Fibroblast of lung (primary cell): Measurements from ENCODE around the gene KIF2B. TPM values are rescaled to one million over a fixed set of nuclear protein-coding genes. Genes with fewer than 3 reads are reported as not detected.

Source experiments
- DNase-seq, 2 donors: peaks; one replicate each; pipeline versions ENCODE4 v3.0.0 to v3.0.0-alpha.2; 2010; ENCODE audit warnings: low read depth in 2 of 2
- H2AFZ ChIP-seq: 2 replicates; pipeline ENCODE4 v1.5.1; 2012; ENCODE audit warnings: low read length, control low read depth, inconsistent platforms
- H3K27ac ChIP-seq: 2 replicates; pipeline ENCODE4 v1.5.1; 2011; ENCODE audit warnings: low read length, control low read depth; ENCODE audit not compliant: insufficient read depth
- H3K27me3 ChIP-seq: 2 replicates; pipeline ENCODE4 v1.5.1; 2011; ENCODE audit warnings: mild to moderate bottlenecking, low read length; ENCODE audit not compliant: control insufficient read depth, insufficient read depth
- H3K36me3 ChIP-seq: 2 replicates; pipeline ENCODE4 v1.5.1; 2011; ENCODE audit warnings: low read length; ENCODE audit not compliant: control insufficient read depth, insufficient read depth
- H3K4me1 ChIP-seq: 2 replicates; pipeline ENCODE4 v1.5.1; 2011; ENCODE audit warnings: low read length; ENCODE audit not compliant: control insufficient read depth, insufficient read depth; ENCODE audit errors: extremely low read depth
- H3K4me2 ChIP-seq: 2 replicates; pipeline ENCODE4 v1.5.1; 2011; ENCODE audit warnings: low read length, control low read depth; ENCODE audit not compliant: insufficient read depth; ENCODE audit errors: extremely low read depth
- H3K4me3 ChIP-seq, 4 experiments: fragments of 200-600 bp in 1 of 4; sonication (generic) in 1 of 4; replicated peaks in 1 of 4; 2 replicates each; pipeline ENCODE4 v1.5.1; 2011 to 2016; ENCODE audit warnings: low read length in 4 of 4, low read depth in 3 of 4, mild to moderate bottlenecking in 3 of 4, control low read depth in 2 of 4, inconsistent platforms in 1 of 4, mixed read lengths in 1 of 4; ENCODE audit not compliant: insufficient read depth in 1 of 4; ENCODE audit errors: control extremely low read depth in 1 of 4
- H3K79me2 ChIP-seq: 2 replicates; pipeline ENCODE4 v1.5.1; 2012; ENCODE audit warnings: mild to moderate bottlenecking, low read length, inconsistent platforms; ENCODE audit not compliant: control insufficient read depth, insufficient read depth
- H3K9ac ChIP-seq: 2 replicates; pipeline ENCODE4 v1.5.1; 2011; ENCODE audit warnings: mild to moderate bottlenecking, low read length, control low read depth; ENCODE audit not compliant: insufficient read depth
- H3K9me3 ChIP-seq: 2 replicates; pipeline ENCODE4 v1.5.1; 2012; ENCODE audit warnings: low read depth, low read length; ENCODE audit not compliant: control insufficient read depth, insufficient read depth
- H4K20me1 ChIP-seq: 2 replicates; pipeline ENCODE4 v1.5.1; 2011; ENCODE audit warnings: low read length; ENCODE audit not compliant: control insufficient read depth, insufficient read depth; ENCODE audit errors: extremely low read depth
- EZH2 ChIP-seq: IDR thresholded peaks from 2 replicates; pipeline ENCODE4 v1.5.1; 2012; ENCODE audit warnings: low read length, control low read depth, mild to moderate bottlenecking; ENCODE audit errors: missing control alignments
- polyA minus RNA-seq: library from RNA; depleted of rRNA, polyadenylated mRNA; stranded (reverse); fragments of >200 nt; gene quantifications from 2 replicates; pipeline ENCODE4 v1.2.3, GENCODE V29; 2011; ENCODE audit warnings: low replicate concordance
- polyA plus RNA-seq, 2 donors: library from polyadenylated mRNA; depleted of rRNA in 1 of 2; stranded (reverse) in 1 of 2; unstranded in 1 of 2; fragments of >200 nt; gene quantifications; 2 replicates each; pipeline ENCODE4 v1.2.1, GENCODE V29; 2011 to 2012; ENCODE audit warnings: missing spikeins in 1 of 2
- total RNA-seq: library from RNA; depleted of rRNA; stranded (reverse); fragments of >200 nt; gene quantifications from 2 replicates; pipeline ENCODE4 v1.2.1, GENCODE V29; 2014
- TF ChIP-seq, protein P1 (sequence below), 2 donors: IDR thresholded peaks in 1 of 2; conservative IDR thresholded peaks in 1 of 2; 1 replicate in 1 of 2; 2 replicates in 1 of 2; pipeline ENCODE4 v1.5.1; 2011 to 2012; ENCODE audit warnings: low read length in 2 of 2, control low read depth in 1 of 2, inconsistent platforms in 1 of 2, low read depth in 1 of 2, mild to moderate bottlenecking in 1 of 2

KIF2B gene, protein sequence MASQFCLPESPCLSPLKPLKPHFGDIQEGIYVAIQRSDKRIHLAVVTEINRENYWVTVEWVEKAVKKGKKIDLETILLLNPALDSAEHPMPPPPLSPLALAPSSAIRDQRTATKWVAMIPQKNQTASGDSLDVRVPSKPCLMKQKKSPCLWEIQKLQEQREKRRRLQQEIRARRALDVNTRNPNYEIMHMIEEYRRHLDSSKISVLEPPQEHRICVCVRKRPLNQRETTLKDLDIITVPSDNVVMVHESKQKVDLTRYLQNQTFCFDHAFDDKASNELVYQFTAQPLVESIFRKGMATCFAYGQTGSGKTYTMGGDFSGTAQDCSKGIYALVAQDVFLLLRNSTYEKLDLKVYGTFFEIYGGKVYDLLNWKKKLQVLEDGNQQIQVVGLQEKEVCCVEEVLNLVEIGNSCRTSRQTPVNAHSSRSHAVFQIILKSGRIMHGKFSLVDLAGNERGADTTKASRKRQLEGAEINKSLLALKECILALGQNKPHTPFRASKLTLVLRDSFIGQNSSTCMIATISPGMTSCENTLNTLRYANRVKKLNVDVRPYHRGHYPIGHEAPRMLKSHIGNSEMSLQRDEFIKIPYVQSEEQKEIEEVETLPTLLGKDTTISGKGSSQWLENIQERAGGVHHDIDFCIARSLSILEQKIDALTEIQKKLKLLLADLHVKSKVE
- total RNA-seq (not detected in 2 replicates), polyA plus RNA-seq (not detected in 2 replicates), polyA minus RNA-seq (not detected in 2 replicates)
- not detected in 2 replicates for polyA plus RNA-seq (2012)

GRCh38 chr17:53822764-53823163, at the start of gene KIF2B:
Gene KIF2B (plus strand): TSS chr17:53822927. CDS start chr17:53823034, 107 bp downstream.
- Histone ChIP-seq H2AFZ (no peak within 1 kb of the TSS), H3K36me3 (no peaks in the 10 kb centered on the region), H3K9me3 (no peaks in the 10 kb centered on the region), H3K4me2 (no peak within 1 kb of the TSS), H3K79me2 (no peaks in the 10 kb centered on the region), H3K4me3 (no peak within 1 kb of the TSS), H3K9ac (no peak within 1 kb of the TSS), H3K27ac (no peak within 1 kb of the TSS), H4K20me1 (no peaks in the 10 kb centered on the region), H3K27me3 (no peaks in the 10 kb centered on the region), H3K4me1 (no peaks in the 10 kb centered on the region)
- TF ChIP-seq, protein P1, sequence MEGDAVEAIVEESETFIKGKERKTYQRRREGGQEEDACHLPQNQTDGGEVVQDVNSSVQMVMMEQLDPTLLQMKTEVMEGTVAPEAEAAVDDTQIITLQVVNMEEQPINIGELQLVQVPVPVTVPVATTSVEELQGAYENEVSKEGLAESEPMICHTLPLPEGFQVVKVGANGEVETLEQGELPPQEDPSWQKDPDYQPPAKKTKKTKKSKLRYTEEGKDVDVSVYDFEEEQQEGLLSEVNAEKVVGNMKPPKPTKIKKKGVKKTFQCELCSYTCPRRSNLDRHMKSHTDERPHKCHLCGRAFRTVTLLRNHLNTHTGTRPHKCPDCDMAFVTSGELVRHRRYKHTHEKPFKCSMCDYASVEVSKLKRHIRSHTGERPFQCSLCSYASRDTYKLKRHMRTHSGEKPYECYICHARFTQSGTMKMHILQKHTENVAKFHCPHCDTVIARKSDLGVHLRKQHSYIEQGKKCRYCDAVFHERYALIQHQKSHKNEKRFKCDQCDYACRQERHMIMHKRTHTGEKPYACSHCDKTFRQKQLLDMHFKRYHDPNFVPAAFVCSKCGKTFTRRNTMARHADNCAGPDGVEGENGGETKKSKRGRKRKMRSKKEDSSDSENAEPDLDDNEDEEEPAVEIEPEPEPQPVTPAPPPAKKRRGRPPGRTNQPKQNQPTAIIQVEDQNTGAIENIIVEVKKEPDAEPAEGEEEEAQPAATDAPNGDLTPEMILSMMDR (conservative IDR thresholded peaks at IDR 0.05 in 1 of 2, IDR thresholded peaks at IDR 0.05 in 1 of 2; ENCODE audit: low read depth in 1 of 2, low read length in 2 of 2) = no peak
- no peak for TF ChIP-seq EZH2
- no peak for DNase-seq

GRCh38 chr17:53780320-53780719, 42.4 kb upstream of the KIF2B start:
- TF ChIP-seq, protein P1 (conservative IDR thresholded peaks at IDR 0.05 in 1 of 2, IDR thresholded peaks at IDR 0.05 in 1 of 2; ENCODE audit: low read depth in 1 of 2, low read length in 2 of 2) = no peak
- TF ChIP-seq EZH2 = no peak

GRCh38 chr17:53791551-53791950, 31.2 kb upstream of the KIF2B start:
- no peak for TF ChIP-seq EZH2
- TF ChIP-seq, protein P1 (conservative IDR thresholded peaks at IDR 0.05 in 1 of 2, IDR thresholded peaks at IDR 0.05 in 1 of 2; ENCODE audit: low read depth in 1 of 2, low read length in 2 of 2) = no peak
- Histone ChIP-seq H3K36me3 (no peaks in the 10 kb centered on the region), H3K27ac (no peak overlapping the region), H3K4me3 (no peak overlapping the region), H3K79me2 (no peaks in the 10 kb centered on the region), H3K27me3 (no peaks in the 10 kb centered on the region), H2AFZ (no peak overlapping the region), H3K9me3 (no peaks in the 10 kb centered on the region), H3K4me2 (no peak overlapping the region), H3K9ac (no peak overlapping the region), H4K20me1 (no peaks in the 10 kb centered on the region), H3K4me1 (no peaks in the 10 kb centered on the region)
- DNase-seq = no peak

More at GRCh38 chr17:53780320-53780719, 42.4 kb upstream of the KIF2B start:
- H3K36me3 ChIP-seq = no peaks in the 10 kb centered on the region
- no peaks in the 10 kb centered on the region for H4K20me1 ChIP-seq
- no peak overlapping the region for H3K4me2 ChIP-seq
- H3K9me3 ChIP-seq = no peaks in the 10 kb centered on the region
- no peaks in the 10 kb centered on the region for H3K27me3 ChIP-seq
- no peak overlapping the region for H3K4me3 ChIP-seq
- H3K27ac ChIP-seq = no peak overlapping the region
- no peaks in the 10 kb centered on the region for H3K4me1 ChIP-seq
- no peak overlapping the region for H2AFZ ChIP-seq
- no peak for DNase-seq
- H3K79me2 ChIP-seq = no peaks in the 10 kb centered on the region
- H3K9ac ChIP-seq = no peak overlapping the region
